Measurements from ENCODE around the gene GAREM1.

The GAREM1 gene

GRCh38 chr18:32469190-32469651 lies 1.5 kb downstream of the GAREM1 start:
- H3K4me3 ChIP-seq (ENCODE audit: low read depth, low read length), result no peak overlapping the region
- DNase-seq (ENCODE audit: low read depth), result no peak
- no peak for TF ChIP-seq MAX (IDR thresholded peaks at IDR 0.05; ENCODE audit: low read depth, low read length)
- no peak for TF ChIP-seq MYC (IDR thresholded peaks at IDR 0.05; ENCODE audit: low read depth, low read length)
- TF ChIP-seq CTCF (IDR thresholded peaks at IDR 0.05; ENCODE audit: low read depth, low read length), result no peak
- TF ChIP-seq POLR2A (IDR thresholded peaks at IDR 0.05; ENCODE audit: extremely low read depth, insufficient read length), result no peak

- H3K4me3 ChIP-seq (ENCODE audit: low read depth, low read length), result no peak overlapping the region
- no peak for DNase-seq (ENCODE audit: low read depth)
- TF ChIP-seq POLR2A (IDR thresholded peaks at IDR 0.05; ENCODE audit: extremely low read depth, insufficient read length), result no peak
- no peak for TF ChIP-seq CTCF (IDR thresholded peaks at IDR 0.05; ENCODE audit: low read depth, low read length)
- TF ChIP-seq MAX (IDR thresholded peaks at IDR 0.05; ENCODE audit: low read depth, low read length), result no peak
- TF ChIP-seq MYC (IDR thresholded peaks at IDR 0.05; ENCODE audit: low read depth, low read length), result no peak
These were observed 2.4 kb downstream of the GAREM1 start for GRCh38 chr18:32468147-32468845.

- H3K4me3 ChIP-seq (ENCODE audit: low read depth, low read length), result no peak overlapping the region
- no peak for TF ChIP-seq MYC (IDR thresholded peaks at IDR 0.05; ENCODE audit: low read depth, low read length)
- no peak for TF ChIP-seq POLR2A (IDR thresholded peaks at IDR 0.05; ENCODE audit: extremely low read depth, insufficient read length)
- no peak for TF ChIP-seq MAX (IDR thresholded peaks at IDR 0.05; ENCODE audit: low read depth, low read length)
- TF ChIP-seq CTCF (IDR thresholded peaks at IDR 0.05; ENCODE audit: low read depth, low read length), result no peak
- no peak for DNase-seq (ENCODE audit: low read depth)
These were observed 8.9 kb downstream of the GAREM1 start for GRCh38 chr18:32461709-32462272.

- no peak overlapping the region for H3K4me3 ChIP-seq (ENCODE audit: low read depth, low read length)
- no peak for DNase-seq (ENCODE audit: low read depth)
- no peak for TF ChIP-seq MAX (IDR thresholded peaks at IDR 0.05; ENCODE audit: low read depth, low read length)
- no peak for TF ChIP-seq MYC (IDR thresholded peaks at IDR 0.05; ENCODE audit: low read depth, low read length)
- no peak for TF ChIP-seq POLR2A (IDR thresholded peaks at IDR 0.05; ENCODE audit: extremely low read depth, insufficient read length)
- no peak for TF ChIP-seq CTCF (IDR thresholded peaks at IDR 0.05; ENCODE audit: low read depth, low read length)
These were observed 10.4 kb downstream of the GAREM1 start for GRCh38 chr18:32460171-32460731.

- no peak overlapping the region for H3K4me3 ChIP-seq (ENCODE audit: low read depth, low read length)
- TF ChIP-seq MAX (IDR thresholded peaks at IDR 0.05; ENCODE audit: low read depth, low read length) (no peak), POLR2A (IDR thresholded peaks at IDR 0.05; ENCODE audit: extremely low read depth, insufficient read length) (no peak), MYC (IDR thresholded peaks at IDR 0.05; ENCODE audit: low read depth, low read length) (no peak), CTCF (IDR thresholded peaks at IDR 0.05; ENCODE audit: low read depth, low read length) (no peak)
- no peak for DNase-seq (ENCODE audit: low read depth)
These were observed 11.2 kb downstream of the GAREM1 start for GRCh38 chr18:32459361-32460101.

Measured in NB4 (cell line).